ENCODE measurements around the gene PCNT. TPM values are rescaled to one million over a fixed set of nuclear protein-coding genes. Genes with fewer than 3 reads are reported as not detected.

The PCNT gene
- 11.1 and 11.3 TPM in 2 replicates for total RNA-seq

GRCh38 chr21:46323710-46324389, at the start of gene PCNT, which contains the start of gene C21orf58:
Gene PCNT (plus strand): TSS chr21:46324156. CDS start chr21:46324229, 73 bp downstream.
Gene C21orf58 (minus strand): TSS chr21:46323870. CDS start chr21:46322738, 1,132 bp downstream.
- Histone ChIP-seq H3K27me3 (ENCODE audit: control insufficient read depth, insufficient read depth, low read length) (no peaks in the 10 kb centered on the region), H3K4me3 (ENCODE audit: low read depth, low read length) (peak within 1 kb of the TSS; percentile 94), H3K36me3 (ENCODE audit: control insufficient read depth, insufficient read depth, low read length) (peaks cover 3% of the 10 kb centered on the region)
- TF ChIP-seq CTCF (IDR thresholded peaks at IDR 0.05; ENCODE audit: insufficient read depth, low read length, severe bottlenecking) = no peak
- DNase-seq (ENCODE audit: low read depth) = peak; percentile 91
- FAIRE-seq = no peak

- Histone ChIP-seq H3K4me3 (ENCODE audit: low read depth, low read length) (no peak overlapping the region), H3K27me3 (ENCODE audit: control insufficient read depth, insufficient read depth, low read length) (no peaks in the 10 kb centered on the region), H3K36me3 (ENCODE audit: control insufficient read depth, insufficient read depth, low read length) (peaks cover 33% of the 10 kb centered on the region)
- TF ChIP-seq CTCF (IDR thresholded peaks at IDR 0.05; ENCODE audit: insufficient read depth, low read length, severe bottlenecking) = no peak
- FAIRE-seq (no peak), DNase-seq (ENCODE audit: low read depth) (no peak)
These were observed 49.1 kb upstream of the PCNT start for GRCh38 chr21:46274797-46275390.

GRCh38 chr21:46284077-46284644, 39.8 kb upstream of the PCNT start:
- DNase-seq (ENCODE audit: low read depth) = no peak
- Histone ChIP-seq H3K36me3 (ENCODE audit: control insufficient read depth, insufficient read depth, low read length) (peaks cover 15% of the 10 kb centered on the region), H3K4me3 (ENCODE audit: low read depth, low read length) (no peak overlapping the region), H3K27me3 (ENCODE audit: control insufficient read depth, insufficient read depth, low read length) (no peaks in the 10 kb centered on the region)
- no peak for FAIRE-seq
- no peak for TF ChIP-seq CTCF (IDR thresholded peaks at IDR 0.05; ENCODE audit: insufficient read depth, low read length, severe bottlenecking)

- TF ChIP-seq CTCF (IDR thresholded peaks at IDR 0.05; ENCODE audit: insufficient read depth, low read length, severe bottlenecking) = no peak
- Histone ChIP-seq H3K4me3 (ENCODE audit: low read depth, low read length) (no peak overlapping the region), H3K27me3 (ENCODE audit: control insufficient read depth, insufficient read depth, low read length) (no peaks in the 10 kb centered on the region), H3K36me3 (ENCODE audit: control insufficient read depth, insufficient read depth, low read length) (peaks cover 10% of the 10 kb centered on the region)
- FAIRE-seq (no peak), DNase-seq (ENCODE audit: low read depth) (no peak)
These were observed 39.2 kb upstream of the PCNT start for GRCh38 chr21:46284733-46285132.

GRCh38 chr21:46285206-46285661, 38.7 kb upstream of the PCNT start, which contains the start of gene MCM3AP:
Gene MCM3AP (minus strand): TSS chr21:46285611. CDS start chr21:46285286, 325 bp downstream.
- no peak for DNase-seq (ENCODE audit: low read depth)
- TF ChIP-seq CTCF (IDR thresholded peaks at IDR 0.05; ENCODE audit: insufficient read depth, low read length, severe bottlenecking) = no peak
- no peak for FAIRE-seq
- Histone ChIP-seq H3K27me3 (ENCODE audit: control insufficient read depth, insufficient read depth, low read length) (no peaks in the 10 kb centered on the region), H3K4me3 (ENCODE audit: low read depth, low read length) (peak within 1 kb of the TSS; percentile 78), H3K36me3 (ENCODE audit: control insufficient read depth, insufficient read depth, low read length) (peaks cover 7% of the 10 kb centered on the region)
